Measurements from ENCODE around the gene AQP6.
"Not testable (repeated sequence)": the region's sequence is repeated elsewhere in the genome, so short reads cannot be mapped to it uniquely, and the experiment has no call there.

The AQP6 gene

GRCh38 chr12:49980501-49981349, 8.0 kb downstream of the AQP6 start:
- no peak overlapping the region for H3K4me3 ChIP-seq (ENCODE audit: control insufficient read depth, low read depth, low read length)
- DNase-seq (ENCODE audit: low read depth) = no peak
- TF ChIP-seq, protein P1, sequence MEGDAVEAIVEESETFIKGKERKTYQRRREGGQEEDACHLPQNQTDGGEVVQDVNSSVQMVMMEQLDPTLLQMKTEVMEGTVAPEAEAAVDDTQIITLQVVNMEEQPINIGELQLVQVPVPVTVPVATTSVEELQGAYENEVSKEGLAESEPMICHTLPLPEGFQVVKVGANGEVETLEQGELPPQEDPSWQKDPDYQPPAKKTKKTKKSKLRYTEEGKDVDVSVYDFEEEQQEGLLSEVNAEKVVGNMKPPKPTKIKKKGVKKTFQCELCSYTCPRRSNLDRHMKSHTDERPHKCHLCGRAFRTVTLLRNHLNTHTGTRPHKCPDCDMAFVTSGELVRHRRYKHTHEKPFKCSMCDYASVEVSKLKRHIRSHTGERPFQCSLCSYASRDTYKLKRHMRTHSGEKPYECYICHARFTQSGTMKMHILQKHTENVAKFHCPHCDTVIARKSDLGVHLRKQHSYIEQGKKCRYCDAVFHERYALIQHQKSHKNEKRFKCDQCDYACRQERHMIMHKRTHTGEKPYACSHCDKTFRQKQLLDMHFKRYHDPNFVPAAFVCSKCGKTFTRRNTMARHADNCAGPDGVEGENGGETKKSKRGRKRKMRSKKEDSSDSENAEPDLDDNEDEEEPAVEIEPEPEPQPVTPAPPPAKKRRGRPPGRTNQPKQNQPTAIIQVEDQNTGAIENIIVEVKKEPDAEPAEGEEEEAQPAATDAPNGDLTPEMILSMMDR (conservative IDR thresholded peaks at IDR 0.05; ENCODE audit: control insufficient read depth, insufficient read depth, low read depth, low read length) = no peak

DNA sequence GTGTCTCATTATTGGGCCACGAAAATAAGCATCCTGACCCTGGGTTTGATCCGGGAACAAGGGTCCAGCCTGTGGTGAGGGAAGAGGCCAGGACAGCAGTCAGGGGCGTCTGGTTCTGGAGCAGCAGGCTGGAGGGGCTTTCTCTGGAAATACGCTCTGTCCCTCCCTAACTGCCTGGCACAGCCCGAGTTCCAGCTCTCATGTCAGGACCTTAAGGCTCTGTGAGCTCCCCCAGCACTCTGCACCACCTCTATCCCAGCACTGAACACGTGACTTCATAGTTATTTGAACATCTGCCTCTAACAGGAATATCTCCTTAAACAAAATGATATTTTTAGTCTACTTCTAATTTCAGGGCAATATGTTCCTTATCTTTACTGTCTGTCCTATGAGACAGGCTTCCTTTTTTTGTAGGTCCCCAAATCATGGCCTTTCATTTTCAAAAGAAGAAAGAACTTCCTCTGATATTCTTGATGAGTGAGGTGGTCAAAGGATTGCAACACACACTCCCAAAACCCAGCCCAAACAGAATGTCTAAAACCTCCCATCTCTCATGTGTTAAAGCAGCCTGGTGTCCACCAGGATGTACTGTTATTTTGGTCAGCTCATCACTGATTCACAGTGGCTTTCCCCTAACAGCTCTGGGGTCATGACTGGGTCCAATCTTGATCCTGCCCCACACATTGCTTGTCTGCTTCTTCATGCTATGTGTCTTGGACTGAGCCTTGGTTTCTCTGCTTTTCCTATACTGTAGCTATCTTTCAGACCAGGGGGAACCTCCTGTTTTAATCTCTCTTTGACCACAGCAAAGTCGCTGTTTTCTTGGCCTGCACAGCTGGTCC, 9.7 kb downstream of the AQP6 start:
- peak; percentile 69 for DNase-seq (ENCODE audit: low read depth)
- no peak overlapping the region for H3K4me3 ChIP-seq (ENCODE audit: control insufficient read depth, low read depth, low read length)

GRCh38 chr12:49983892-49984291, 11.1 kb downstream of the AQP6 start:
- peak; percentile 85 for DNase-seq (ENCODE audit: low read depth)
- TF ChIP-seq, protein P1 (conservative IDR thresholded peaks at IDR 0.05; ENCODE audit: control insufficient read depth, insufficient read depth, low read depth, low read length) = peak; percentile 6
- no peak overlapping the region for H3K4me3 ChIP-seq (ENCODE audit: control insufficient read depth, low read depth, low read length)

More for the DNA sequence above, 9.7 kb downstream of the AQP6 start:
- TF ChIP-seq, protein P1 (conservative IDR thresholded peaks at IDR 0.05; ENCODE audit: control insufficient read depth, insufficient read depth, low read depth, low read length) = no peak

DNA sequence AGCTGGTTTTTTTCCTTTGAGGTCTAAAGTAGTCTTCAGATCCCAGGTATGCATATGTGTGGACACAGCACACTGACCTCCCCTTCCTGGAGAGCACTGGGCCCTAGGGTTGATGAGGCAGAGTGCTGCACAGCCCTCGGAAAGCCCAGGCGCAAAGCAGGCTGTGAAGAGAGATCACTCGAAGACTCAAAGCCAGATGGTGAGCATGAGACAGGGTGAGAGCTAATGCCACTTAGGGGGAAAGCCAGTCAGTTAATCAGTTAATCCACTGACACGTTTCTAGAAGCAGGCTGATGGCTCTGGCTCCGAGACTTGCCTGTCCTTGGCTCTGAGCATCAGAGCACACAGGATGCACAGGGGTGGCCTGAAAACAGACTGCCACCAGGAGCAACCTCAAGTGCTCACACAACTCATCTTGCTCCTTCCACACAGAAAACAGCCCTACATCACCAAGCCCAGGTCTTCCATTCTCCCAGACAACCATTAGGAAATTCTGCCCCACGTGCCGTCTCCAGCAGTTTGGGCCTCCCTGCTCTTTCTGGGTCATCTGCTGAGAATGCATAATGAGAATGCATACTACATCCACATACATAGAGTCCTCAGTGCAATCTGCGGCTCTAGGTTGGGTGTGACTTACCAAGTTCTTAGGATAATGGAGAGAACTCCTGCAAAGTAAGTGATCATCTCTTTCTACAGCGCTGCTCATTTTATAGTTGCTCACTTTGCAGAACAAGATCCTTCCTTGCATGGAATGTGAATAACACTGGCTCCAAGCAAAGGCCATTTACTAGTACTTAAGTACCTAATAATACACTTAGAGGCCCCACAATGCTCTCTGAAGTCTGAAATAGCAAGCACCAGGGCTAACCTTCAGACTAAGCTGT, 12.0 kb downstream of the AQP6 start:
- TF ChIP-seq, protein P1 (conservative IDR thresholded peaks at IDR 0.05; ENCODE audit: control insufficient read depth, insufficient read depth, low read depth, low read length) = no peak
- no peak overlapping the region for H3K4me3 ChIP-seq (ENCODE audit: control insufficient read depth, low read depth, low read length)

DNA sequence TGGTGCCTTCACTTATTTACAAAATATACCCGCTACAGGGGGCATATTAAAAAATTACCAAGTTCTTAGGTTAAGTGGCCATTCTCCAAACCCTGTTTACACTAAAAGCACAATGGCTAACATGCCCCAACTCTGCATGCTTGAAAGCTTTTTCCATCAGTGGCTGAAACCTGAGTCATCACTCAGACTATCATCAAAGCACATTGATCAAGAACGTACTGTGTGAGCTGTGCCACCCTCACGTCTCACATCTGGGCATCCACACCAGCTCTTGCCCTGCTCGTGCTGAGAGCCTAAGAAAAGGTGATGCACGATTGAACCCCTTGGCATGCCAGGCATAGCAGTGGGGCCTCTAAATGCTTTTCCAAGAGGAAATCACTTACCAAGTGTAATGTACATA, 13.2 kb downstream of the AQP6 start:
- peak; percentile 21 for DNase-seq (ENCODE audit: low read depth)
- TF ChIP-seq, protein P1 (conservative IDR thresholded peaks at IDR 0.05; ENCODE audit: control insufficient read depth, insufficient read depth, low read depth, low read length) = no peak
- H3K4me3 ChIP-seq (ENCODE audit: control insufficient read depth, low read depth, low read length) = no peak overlapping the region

More for the DNA sequence above, 12.0 kb downstream of the AQP6 start:
- no peak for DNase-seq (ENCODE audit: low read depth)

- not testable (repeated sequence) for H3K4me3 ChIP-seq (ENCODE audit: control insufficient read depth, low read depth, low read length)
These were observed 13.7 kb downstream of the AQP6 start for GRCh38 chr12:49986476-49986875.

More at GRCh38 chr12:49986476-49986875, 13.7 kb downstream of the AQP6 start:
- DNase-seq (ENCODE audit: low read depth) = not testable (repeated sequence)
